Retinal pigment epithelial cell (primary cell): ENCODE measurements around the gene ANO7.

Experiments used
- DNase-seq: peaks from one replicate; pipeline ENCODE4 v3.0.0-alpha.2; 2010; ENCODE audit warnings: low read depth
- H3K4me3 ChIP-seq: 2 replicates; pipeline ENCODE4 v1.5.1; 2011; ENCODE audit warnings: mild to moderate bottlenecking, low read length, control low read depth, moderate library complexity
- CTCF ChIP-seq: conservative IDR thresholded peaks from 2 replicates; pipeline ENCODE4 v1.5.1; 2011; ENCODE audit warnings: low read depth, low read length, control low read depth, inconsistent platforms

The ANO7 gene

GRCh38 chr2:241273210-241274020 is 84.9 kb downstream of the ANO7 start:
- peak overlapping the region; percentile 76 for H3K4me3 ChIP-seq
- TF ChIP-seq CTCF, result no peak
- no peak for DNase-seq

- TF ChIP-seq CTCF, result no peak
- no peak overlapping the region for H3K4me3 ChIP-seq
- DNase-seq, result no peak
These were observed 85.7 kb downstream of the ANO7 start for GRCh38 chr2:241274127-241274526.
